Measurements from ENCODE around the gene TSPAN18. TPM values are rescaled to one million over a fixed set of nuclear protein-coding genes. Genes with fewer than 3 reads are reported as not detected.

Gene TSPAN18
- total RNA-seq, 3 donors from 2014 or later: 1.0 to 2.0 (median 1.8) TPM

- Histone ChIP-seq H3K4me1 (no peaks in the 10 kb centered on the region), H3K4me3 (no peak overlapping the region), H3K36me3 (no peaks in the 10 kb centered on the region), H3K9me3 (no peaks in the 10 kb centered on the region), H3K27me3 (no peaks in the 10 kb centered on the region), H3K27ac (no peak overlapping the region)
- TF ChIP-seq POLR2A (IDR thresholded peaks at IDR 0.05) (no peak), POLR2AphosphoS5 (IDR thresholded peaks at IDR 0.05) (no peak), CTCF (IDR thresholded peaks at IDR 0.05) (no peak)
- intact Hi-C loops (cut with DNase I; ENCODE audit: low total_unique reads): no loop called here
- DNase-seq (ENCODE audit: low spot score in 2 of 2): no peak
Measured at GRCh38 chr11:44787981-44788380, 61.2 kb downstream of the TSPAN18 start.

- no peaks in the 10 kb centered on the region for H3K36me3 ChIP-seq
- intact Hi-C loops (cut with DNase I; ENCODE audit: low total_unique reads): no loop called here
- H3K27ac ChIP-seq: no peak overlapping the region
- H3K27me3 ChIP-seq: no peaks in the 10 kb centered on the region
- TF ChIP-seq POLR2A (IDR thresholded peaks at IDR 0.05): no peak
- TF ChIP-seq CTCF (IDR thresholded peaks at IDR 0.05): no peak
- no peak for TF ChIP-seq POLR2AphosphoS5 (IDR thresholded peaks at IDR 0.05)
- no peaks in the 10 kb centered on the region for H3K9me3 ChIP-seq
- no peak for DNase-seq (ENCODE audit: low spot score in 2 of 2)
- no peaks in the 10 kb centered on the region for H3K4me1 ChIP-seq
- no peak overlapping the region for H3K4me3 ChIP-seq
Measured at GRCh38 chr11:44788536-44789261, 61.9 kb downstream of the TSPAN18 start.

GRCh38 chr11:44789496-44789895 is 62.7 kb downstream of the TSPAN18 start:
- intact Hi-C loops (cut with DNase I; ENCODE audit: low total_unique reads): no loop called here
- H3K9me3 ChIP-seq: no peaks in the 10 kb centered on the region

GRCh38 chr11:44790211-44790610 is 63.4 kb downstream of the TSPAN18 start:
- TF ChIP-seq POLR2AphosphoS5 (IDR thresholded peaks at IDR 0.05): no peak
- TF ChIP-seq POLR2A (IDR thresholded peaks at IDR 0.05): no peak
- no peak for TF ChIP-seq CTCF (IDR thresholded peaks at IDR 0.05)
- H3K4me1 ChIP-seq: no peaks in the 10 kb centered on the region

More at GRCh38 chr11:44789496-44789895, 62.7 kb downstream of the TSPAN18 start:
- H3K4me1 ChIP-seq: no peaks in the 10 kb centered on the region
- TF ChIP-seq CTCF (IDR thresholded peaks at IDR 0.05): no peak
- TF ChIP-seq POLR2AphosphoS5 (IDR thresholded peaks at IDR 0.05): no peak
- no peaks in the 10 kb centered on the region for H3K36me3 ChIP-seq
- DNase-seq (ENCODE audit: low spot score in 2 of 2): no peak
- H3K27me3 ChIP-seq: no peaks in the 10 kb centered on the region
- no peak overlapping the region for H3K4me3 ChIP-seq
- H3K27ac ChIP-seq: no peak overlapping the region

GRCh38 chr11:44791316-44791925 is 64.7 kb downstream of the TSPAN18 start:
- no peaks in the 10 kb centered on the region for H3K27me3 ChIP-seq
- H3K4me1 ChIP-seq: no peaks in the 10 kb centered on the region
- intact Hi-C loops (cut with DNase I; ENCODE audit: low total_unique reads): no loop called here
- no peak overlapping the region for H3K4me3 ChIP-seq
- no peak overlapping the region for H3K27ac ChIP-seq
- TF ChIP-seq POLR2AphosphoS5 (IDR thresholded peaks at IDR 0.05) (no peak), CTCF (IDR thresholded peaks at IDR 0.05) (no peak), POLR2A (IDR thresholded peaks at IDR 0.05) (no peak)
- no peak for DNase-seq (ENCODE audit: low spot score in 2 of 2)
- no peaks in the 10 kb centered on the region for H3K36me3 ChIP-seq
- no peaks in the 10 kb centered on the region for H3K9me3 ChIP-seq

More at GRCh38 chr11:44790211-44790610, 63.4 kb downstream of the TSPAN18 start:
- no peak overlapping the region for H3K4me3 ChIP-seq
- H3K36me3 ChIP-seq: no peaks in the 10 kb centered on the region
- H3K27ac ChIP-seq: no peak overlapping the region
- H3K9me3 ChIP-seq: no peaks in the 10 kb centered on the region
- intact Hi-C loops (cut with DNase I; ENCODE audit: low total_unique reads): no loop called here
- DNase-seq (ENCODE audit: low spot score in 2 of 2): no peak
- no peaks in the 10 kb centered on the region for H3K27me3 ChIP-seq

Measured in breast epithelium (tissue), 4 donors.